Inflammatory macrophage (primary cell): ENCODE results near the gene EIF1AD.
"Not testable (repeated sequence)": the region's sequence is repeated elsewhere in the genome, so short reads cannot be mapped to it uniquely, and the experiment has no call there.

Experiments
- DNase-seq, 2 donors: peaks; one replicate each; pipeline ENCODE4 v3.0.0-alpha.2; 2020 to 2022
- total RNA-seq, 18 experiments: gene quantifications; one replicate each; lab custom pipeline; 2026; ENCODE audit warnings: mixed read lengths in 6 of 18, inconsistent platforms in 2 of 18; lab: John Stamatoyannopoulos, UW

The EIF1AD gene
- 11.7 to 33.5 (median 22.6) reads per million in 18 experiments for total RNA-seq

- peak; percentile 96 to 97 for DNase-seq
Observed at GRCh38 chr11:66001942-66002647, at the start of gene EIF1AD, which contains the start of gene BANF1. Gene EIF1AD (minus strand): TSS chr11:66002157. CDS start chr11:66000389, 1,768 bp downstream. Gene BANF1 (plus strand): TSS chr11:66002503. CDS start chr11:66003251, 748 bp downstream.

DNA sequence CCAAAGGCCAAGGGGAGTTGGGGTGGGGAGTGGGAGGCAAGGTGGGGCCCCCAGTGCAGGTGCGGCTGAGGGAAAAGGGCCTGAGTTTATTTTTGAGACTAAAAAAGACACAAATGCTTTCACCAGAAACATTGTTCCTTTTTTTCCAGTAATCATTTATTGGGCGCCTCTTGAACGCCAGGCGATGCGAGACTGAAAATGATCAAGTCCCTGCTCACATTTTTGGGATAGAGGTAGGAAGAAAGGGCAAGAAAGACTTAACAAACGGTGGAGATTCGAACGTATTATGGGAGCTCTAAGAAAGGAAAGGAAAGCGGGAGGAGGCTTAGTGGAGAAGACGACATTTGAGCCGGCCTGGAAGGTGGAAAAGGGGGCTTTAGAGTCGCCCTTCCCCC is 49.4 kb upstream of the EIF1AD start:
- DNase-seq, result no peak

DNA sequence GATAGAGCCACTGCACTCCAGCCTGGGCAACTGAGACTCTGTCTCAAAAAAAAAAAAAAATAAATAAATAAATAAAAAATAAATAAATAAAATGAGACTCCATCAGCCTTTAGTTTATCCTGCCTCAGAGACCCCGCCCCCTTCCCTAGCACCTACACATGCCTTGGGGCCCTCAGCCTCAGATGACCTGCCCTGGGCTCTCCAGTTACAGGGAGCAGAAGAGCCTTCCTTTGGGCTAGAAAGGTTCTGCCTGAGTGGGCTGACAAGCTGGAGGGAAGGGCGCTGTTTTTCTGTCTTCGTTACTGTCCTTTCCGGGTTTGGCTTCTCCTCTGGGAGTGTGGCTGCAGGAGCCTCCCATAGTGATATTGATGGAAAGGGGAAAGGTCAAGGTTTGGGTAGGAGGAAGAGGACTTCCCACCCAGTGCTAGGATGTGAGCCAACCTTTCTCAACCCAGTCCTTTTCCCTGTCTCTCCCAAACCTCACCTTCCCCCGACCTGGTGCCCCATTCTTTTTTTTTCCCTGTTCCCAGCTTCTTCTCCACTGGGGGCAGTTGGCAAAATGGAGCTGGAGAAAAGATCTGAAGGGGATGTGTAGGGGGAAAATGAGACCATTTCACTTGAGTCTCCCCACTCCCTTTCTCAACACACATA is 48.7 kb upstream of the EIF1AD start:
- DNase-seq, result no peak

- no peak for DNase-seq
Observed at GRCh38 chr11:66048547-66049323, 46.8 kb upstream of the EIF1AD start, which contains the start of gene GAL3ST3. Gene GAL3ST3 (minus strand): TSS chr11:66049161. CDS start chr11:66045415, 3,746 bp downstream.

DNA sequence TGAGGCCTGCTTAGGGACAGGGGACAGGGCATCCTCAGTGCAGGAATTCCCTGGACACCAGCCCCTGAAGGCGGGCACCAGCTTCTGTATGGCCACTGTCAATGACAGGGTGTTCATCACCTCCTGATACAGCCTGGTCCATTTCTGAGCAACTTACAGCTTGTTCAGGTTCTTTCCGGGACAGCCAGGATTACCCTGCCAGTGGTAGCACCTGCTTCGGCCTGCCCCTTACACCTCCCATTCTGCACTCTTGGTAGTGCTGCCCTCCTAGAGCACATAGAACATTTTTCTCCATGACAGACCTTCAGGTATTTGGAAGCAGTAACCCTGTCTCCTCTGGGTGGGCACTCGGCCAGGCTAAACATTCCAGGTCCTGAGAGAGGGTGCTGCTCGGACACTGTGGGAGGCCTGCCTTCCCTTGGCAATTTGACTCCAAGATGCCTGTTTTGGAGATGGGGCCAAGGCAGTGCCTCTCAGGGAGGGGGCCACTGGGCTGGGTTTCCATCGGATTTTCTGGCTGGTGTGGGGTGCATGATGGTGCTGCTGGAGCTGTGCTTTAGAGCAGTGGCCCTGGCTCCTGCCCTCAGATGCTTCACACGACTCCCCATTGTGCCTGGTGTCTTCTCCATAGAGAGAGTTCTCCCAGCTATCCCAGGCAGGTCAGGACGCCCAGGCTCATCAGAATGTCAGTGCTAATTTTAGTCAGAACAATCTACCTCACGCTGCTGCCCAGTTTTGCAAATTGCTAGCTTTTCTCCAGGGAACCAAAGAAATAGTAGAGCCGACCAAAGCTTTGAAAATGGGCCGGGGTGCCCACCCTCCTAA is 45.8 kb upstream of the EIF1AD start:
- DNase-seq, result no peak

GRCh38 chr11:66046901-66047300 is 44.9 kb upstream of the EIF1AD start:
- DNase-seq, result no peak

GRCh38 chr11:66045177-66045639 is 43.3 kb upstream of the EIF1AD start:
- peak; percentile 69 to 79 for DNase-seq

GRCh38 chr11:66044757-66045156 is 42.8 kb upstream of the EIF1AD start:
- peak in 1 of 2 donors; percentile 4 for DNase-seq

GRCh38 chr11:66042996-66043906 is 41.3 kb upstream of the EIF1AD start:
- no peak for DNase-seq

DNA sequence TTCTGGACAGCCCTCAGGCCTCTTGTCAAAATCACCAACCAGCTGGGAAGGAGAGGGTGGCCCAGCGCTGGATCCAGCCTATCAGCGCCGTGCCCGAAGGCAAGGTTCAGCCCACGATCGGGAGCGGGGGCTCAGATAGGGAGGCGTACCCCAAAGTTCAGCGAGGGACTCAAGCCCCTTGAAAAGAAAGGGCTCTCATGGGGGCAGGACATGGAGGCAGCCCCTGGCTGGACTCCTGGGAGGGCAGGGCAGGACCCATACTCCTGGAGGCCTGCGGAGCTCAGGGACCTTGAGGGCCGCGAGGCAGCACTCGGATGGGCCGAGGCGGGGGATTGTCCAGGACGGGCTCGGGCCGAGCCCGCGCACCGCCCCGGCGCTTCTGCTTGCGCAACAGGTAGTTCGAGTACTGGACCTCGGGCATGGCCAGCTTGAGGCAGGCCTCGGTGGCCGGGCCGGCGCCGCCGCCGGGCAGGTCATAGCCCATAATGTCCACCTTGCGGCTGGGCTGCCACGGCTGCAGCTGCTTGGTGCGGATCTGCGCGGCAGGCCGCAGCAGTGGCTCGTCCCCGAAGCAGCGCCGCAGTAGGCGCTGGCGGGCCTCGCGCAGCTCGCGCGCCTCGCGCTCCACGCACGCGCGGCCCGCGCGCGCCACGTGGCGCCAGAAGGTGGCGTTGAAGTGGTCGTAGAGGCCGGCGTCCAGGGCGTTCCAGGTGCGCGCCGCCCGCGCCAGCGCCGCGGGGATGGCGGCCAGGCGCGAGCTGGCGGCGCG is 40.5 kb upstream of the EIF1AD start:
- DNase-seq, result no peak

GRCh38 chr11:66039765-66040164 is 37.8 kb upstream of the EIF1AD start:
- no peak for DNase-seq

DNA sequence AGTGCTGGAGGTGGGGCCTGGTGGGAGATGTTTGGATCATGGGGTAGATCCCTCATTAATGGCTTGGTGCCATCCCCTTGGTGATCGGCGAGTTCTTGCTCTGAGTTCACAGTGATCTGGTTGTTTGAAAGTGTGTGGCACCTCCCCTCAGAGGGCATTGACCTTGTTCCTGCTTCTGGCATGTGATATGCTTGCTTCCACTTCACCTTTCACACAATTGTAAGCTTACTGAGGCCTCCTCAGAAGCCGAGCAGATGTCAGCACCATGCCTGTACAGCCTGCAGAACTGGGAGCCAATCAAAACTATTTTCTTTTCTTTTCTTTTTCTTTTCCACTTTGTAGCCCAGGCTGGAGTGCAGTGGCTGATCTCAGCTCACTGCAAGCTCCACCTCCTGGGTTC is 35.4 kb upstream of the EIF1AD start:
- no peak for DNase-seq

DNA sequence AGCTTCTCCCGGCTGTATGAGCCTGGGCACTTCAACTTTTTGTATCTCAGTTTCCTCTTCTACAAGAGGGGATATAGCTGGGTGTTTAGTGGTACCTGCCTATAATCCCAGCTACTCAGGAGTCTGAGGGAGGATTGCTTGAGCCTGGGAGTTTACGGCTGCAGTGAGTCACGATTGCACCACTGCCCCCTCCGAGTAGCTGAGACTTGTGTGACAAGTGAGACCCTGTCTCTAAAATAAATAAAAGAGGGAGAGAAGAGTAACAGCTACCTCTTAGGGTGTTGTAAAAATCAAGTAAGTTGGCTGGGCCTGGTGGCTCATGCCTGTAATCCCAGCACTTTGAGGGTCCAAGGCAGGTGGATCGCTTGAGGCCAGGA is 34.4 kb upstream of the EIF1AD start:
- no peak for DNase-seq

GRCh38 chr11:66035653-66036333 is 33.8 kb upstream of the EIF1AD start:
- no peak for DNase-seq

DNA sequence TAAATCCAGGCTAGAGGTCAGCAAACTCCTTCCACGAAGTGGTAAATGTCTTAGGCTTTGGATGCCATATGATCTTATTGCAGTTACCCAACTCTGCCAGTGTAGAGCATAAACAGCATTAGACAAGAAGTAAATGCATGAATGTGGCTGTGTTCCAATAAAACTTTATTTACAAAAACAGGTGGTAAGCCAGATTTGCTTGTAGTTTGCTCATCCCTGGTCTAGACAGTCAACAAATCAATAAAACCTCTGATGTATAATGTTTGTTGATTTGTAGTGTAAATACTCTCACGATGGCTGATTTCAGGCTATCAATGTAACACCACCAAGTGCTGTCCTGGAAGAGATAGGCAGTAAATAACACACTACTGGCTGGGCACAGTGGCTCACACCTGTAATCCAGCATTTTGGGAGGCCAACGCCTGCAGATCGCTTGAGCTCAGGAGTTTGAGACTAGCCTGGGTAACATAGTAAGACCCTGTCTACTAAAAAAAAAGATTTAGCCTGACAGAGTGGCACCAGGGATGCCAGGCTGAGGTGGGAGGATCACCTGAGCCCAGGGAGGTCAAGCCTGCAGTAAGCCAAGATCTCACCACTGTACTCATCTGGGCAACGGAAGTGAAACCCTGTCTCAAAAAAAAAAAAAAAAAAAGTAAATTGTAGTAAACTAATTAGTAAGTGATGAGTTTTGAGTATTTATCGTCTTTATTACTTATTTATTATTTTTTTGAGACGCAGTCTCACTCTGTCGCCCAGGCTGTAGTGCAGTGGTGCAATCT is 31.2 kb upstream of the EIF1AD start:
- DNase-seq, result no peak

DNA sequence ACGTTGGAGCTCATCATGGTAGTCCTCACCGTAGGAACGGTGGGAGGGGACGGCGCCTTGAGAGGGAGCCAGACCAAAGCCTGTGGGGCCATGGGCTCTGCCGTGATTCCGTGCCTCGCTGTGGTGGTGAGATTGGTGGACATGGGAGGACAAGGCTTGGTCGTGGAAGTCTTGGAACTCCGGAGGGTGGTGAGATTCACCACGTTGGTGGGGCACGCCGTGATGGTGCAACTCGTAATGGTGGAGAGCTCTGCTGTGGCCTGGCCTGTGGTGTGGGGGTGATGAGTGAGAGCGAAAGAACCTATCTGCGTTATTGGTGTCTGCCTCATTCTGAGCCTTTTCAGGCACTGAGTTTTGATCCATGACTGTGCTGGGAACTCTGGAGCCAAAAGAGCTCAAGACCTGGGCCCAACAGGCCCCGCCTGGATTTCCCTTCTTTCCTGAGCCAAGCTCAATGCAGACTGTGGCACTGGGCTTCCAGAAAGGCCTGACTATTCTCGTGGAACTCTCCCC is 24.1 kb upstream of the EIF1AD start, which contains the start of gene CATSPER1:
CATSPER1 (minus strand) TSS at position 463 of the 513 bp plus-strand sequence; CDS start at position 363, 100 bp downstream.
- DNase-seq, result no peak

- not testable (repeated sequence) for DNase-seq
Observed at GRCh38 chr11:66023186-66023440, 21.2 kb upstream of the EIF1AD start.

- DNase-seq, result peak; percentile 71 to 76
Observed at GRCh38 chr11:66022401-66023185, 20.6 kb upstream of the EIF1AD start.
